Stimulated activated CD4-positive, alpha-beta T cell treated with anti-CD3 and anti-CD28 coated beads, Interleukin-15, amount 100 ng/mL, for 1 hour (primary cell): ENCODE data around the gene ACO2.
"Not testable (repeated sequence)": the region's sequence is repeated elsewhere in the genome, so short reads cannot be mapped to it uniquely, and the experiment has no call there.

ENCODE experiments used
- DNase-seq, 2 donors: peaks; one replicate each; pipeline ENCODE4 v3.0.0-alpha.2; 2020; ENCODE audit warnings: low read depth in 1 of 2, low spot score in 1 of 2

Gene ACO2

DNA sequence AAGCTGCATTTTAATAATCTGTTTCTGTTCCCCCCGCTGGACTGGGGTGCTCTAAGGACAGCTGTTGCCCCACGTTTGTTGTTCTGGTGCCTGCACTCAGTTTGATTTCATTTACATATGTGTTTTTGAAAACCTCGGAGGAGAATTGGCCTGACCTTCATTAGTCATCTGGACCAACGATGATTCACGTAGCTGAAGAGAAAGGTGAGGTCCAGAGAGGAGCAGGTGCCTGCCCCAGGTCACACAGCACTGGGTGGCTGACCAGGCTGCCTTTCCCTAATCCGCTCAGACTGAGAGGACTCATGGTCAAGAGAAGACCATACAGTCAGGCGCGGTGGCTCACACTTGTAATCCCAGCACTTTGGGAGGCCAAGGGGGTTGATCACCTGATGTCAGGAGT, 95.6 kb downstream of the ACO2 start:
- no peak for DNase-seq

DNA sequence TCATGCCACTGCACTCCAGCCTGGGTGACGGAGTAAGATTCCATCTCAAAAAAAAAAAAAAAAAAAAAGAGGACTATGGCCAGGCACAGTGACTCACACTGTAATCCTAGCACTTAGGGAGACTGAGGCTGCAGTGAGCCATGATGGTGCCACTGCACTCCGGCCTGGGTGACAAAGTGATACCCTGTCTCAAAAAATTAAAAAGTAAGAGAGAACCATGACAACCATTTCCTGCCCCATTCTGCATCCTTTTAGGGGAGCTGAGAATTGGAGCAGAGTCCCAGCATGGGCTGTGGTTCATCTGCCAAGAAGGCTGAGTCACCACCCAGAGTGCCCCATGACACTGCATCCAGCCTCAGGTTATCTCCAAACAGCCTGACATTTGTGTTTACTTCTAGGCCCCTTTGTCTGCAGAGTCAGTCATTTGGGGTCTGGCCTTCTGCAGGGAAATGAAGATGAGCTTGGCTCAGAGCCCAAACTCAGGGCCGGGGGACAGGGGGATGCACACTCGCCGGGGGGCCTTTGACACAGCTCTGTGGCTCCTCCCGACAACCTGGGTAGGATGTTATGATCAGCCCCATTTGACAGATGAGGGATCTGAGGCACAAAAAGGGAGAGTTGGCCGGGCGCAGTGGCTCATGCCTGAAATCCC, 96.6 kb downstream of the ACO2 start:
- no peak for DNase-seq

DNA sequence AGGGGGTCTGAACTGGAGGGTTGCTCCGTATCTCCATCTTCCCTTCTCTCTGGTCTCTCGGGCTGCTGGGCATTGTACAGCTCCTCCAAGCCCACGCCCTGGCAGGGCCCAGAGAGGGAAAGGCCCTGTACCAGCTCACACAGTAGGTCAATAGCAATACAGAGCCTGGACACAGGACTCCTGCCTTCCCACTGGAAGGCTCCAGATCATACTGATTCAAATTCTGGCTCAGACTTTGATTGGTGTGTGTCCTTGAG, 98.5 kb downstream of the ACO2 start:
- no peak for DNase-seq

DNA sequence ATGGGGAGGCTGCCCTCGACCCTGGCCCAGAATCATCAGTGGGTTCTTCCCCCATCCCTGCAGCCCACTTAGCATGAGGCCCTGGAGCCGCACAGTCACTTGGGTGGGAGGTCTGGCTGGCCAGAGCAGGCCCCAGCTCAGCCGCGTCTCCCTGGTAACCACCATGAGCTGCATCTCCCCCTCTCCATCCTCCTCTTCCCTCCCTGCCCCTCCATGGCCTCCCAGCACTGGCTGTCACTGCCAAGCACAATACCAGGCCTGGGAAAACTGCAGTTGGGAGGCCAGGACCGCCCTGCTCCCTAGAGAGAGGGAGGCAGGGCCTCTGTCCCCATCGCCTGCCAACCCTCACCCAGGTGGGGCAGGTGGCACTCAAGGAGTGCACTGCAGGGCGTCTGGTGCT, 99.9 kb downstream of the ACO2 start:
- no peak for DNase-seq

DNA sequence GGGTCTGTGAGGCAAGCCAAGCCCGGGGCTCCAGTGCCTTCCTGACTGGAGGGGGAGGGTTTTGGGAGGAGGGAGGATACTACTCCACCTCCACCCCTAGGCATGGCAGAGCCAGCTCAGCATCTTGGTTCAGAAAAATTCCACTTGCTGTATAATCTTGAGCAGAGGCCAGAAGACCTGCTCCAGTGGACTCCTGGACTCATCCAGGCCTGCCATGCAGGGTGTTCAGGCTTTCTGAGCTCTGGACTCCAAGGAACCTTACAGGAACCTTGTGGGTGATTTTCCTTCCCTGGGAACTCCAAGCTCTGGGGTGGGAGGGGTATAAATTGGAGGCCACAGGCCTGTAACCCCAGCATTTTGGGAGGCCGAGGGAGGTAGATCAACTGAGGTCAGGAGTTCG, 101.3 kb downstream of the ACO2 start:
- no peak for DNase-seq

DNA sequence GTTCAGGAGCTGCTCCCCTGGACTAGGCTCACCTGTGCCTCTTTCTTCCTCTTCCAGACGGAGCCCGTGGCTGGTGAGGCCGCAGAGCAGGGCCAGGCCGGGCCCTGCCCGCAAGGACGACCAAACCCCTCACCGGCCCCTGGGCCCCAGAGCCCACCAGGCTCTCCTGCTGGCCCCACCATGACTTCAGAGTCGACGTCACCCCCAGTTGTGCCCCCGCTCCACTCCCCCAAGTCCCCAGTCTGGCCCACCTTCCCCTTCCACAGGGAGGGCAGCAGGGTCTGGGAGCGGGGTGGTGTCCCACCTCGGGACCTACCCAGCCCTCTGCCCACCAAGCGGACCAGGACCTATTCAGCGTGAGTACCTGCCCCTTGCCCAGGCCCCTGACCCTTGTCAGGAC, 102.9 kb downstream of the ACO2 start:
- no peak for DNase-seq

DNA sequence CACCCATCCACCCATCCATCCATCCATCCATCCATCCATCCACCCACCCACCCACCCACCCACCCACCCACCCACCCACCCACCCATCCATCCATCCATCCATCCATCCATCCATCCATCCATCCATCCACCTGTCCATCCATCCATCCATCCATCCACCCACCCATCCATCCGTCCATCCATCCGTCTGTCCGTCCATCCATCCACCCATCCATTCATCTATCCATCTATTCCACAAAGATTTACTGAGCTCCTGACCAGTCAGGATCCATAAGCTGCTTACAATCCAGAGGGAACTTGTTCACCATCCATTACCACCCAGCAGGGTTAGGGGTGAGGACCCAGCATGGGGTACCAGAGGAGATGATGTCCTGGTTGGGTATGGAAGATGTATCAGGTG, 103.4 kb downstream of the ACO2 start:
- not testable (repeated sequence) for DNase-seq

DNA sequence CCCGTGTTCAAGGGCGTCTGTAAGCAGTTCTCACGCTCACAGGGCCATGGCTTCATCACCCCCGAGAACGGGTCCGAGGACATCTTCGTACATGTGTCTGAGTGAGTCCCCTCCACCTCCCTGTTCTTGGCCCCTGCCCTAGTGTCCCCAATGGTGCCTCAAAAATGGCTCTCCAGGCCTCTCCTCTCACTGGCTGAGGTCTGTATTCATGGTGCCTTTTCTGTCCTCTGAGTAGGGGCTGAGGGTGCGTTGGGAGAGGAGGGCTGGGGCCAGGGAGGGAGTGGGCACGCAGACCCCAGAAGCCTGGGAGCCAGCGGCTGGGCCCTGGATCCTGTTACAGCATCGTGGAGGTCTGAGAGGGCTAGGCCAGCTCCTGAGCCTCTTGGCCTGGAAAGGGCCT, 104.8 kb downstream of the ACO2 start:
- no peak for DNase-seq

DNA sequence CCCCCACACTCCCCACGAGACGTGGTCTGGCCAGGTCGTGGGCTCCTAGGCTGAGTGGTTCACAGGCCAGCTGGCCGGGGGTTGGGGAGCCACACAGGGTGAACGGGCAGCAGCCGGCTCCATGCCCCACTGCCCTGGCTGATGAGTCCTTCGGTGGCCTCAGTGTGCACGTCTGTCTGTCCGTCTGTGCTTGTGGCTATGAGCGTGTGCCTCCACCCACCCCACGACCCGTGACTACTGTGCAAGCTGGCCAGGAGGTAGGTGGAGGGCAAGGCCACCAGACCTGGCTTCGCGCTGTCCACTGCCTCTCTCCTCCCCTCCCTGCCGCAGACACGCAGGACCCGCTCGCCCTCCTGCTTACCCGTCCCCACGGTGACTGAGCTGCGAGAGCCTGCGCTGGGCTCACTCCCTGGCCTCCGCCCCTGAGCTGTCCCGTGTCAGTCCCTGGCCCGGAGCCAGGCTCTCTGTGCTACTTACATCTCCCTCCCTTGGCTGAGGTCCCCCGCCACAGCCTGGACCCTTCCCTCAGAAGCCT, 106.0 kb downstream of the ACO2 start:
- DNase-seq = no peak

DNA sequence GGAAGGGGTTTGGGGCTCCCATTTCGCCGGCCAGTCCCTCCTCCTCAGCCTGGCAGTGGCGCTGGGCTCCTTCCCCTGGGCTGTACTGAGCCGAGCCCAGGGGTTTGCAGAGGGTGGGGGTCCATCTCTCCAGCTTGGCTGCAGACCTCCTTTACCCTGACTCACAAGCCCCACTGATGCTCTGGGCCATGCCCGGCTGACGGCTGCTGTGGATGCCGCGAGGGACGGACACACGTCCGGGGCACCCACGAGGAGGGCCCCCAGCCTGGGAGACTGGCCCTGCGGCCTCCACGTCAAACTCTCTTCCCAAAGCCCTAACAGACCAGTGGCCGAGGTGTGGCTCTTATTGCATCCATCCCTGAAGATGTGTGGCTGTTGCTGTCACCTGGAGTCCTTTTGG, 106.6 kb downstream of the ACO2 start:
- no peak for DNase-seq

DNA sequence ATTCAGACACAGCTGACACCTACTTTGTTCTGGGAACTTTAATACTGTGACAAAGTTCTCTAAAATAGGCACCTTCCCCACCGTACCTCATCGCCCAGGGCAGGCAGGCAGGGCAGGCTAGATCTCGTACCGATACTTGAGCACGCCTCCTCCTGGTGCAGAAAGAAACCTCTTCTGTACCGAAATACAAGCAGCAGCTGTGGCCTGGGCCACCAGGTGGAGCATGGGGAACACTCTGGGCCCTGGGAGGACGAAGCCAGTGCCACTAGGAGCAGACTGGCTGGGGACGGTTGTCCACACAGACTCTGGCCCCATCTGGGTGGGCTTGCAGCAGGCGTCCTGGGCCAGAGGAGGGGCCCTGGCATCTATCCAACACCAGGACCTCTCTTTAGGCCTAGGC, 108.0 kb downstream of the ACO2 start:
- no peak for DNase-seq

DNA sequence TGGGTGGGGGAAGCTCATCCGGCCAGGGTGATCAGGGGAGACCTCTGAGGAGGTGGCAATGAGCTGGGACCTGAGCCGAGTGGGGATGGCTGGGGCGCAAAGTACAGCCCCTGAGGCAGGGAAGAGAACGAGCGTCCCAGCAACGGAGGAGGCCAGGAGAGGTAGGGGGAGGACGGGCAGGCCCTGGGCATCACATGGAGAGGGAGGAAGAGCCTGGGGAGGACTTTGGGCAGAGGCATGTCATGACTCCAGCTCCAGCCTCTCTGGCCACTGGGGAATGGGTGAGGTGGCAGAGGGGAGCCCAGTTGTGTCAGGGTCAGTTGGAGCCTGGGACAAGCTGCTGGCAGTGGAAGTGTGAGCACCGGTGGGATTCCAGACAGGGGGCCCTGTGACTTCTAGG, 109.2 kb downstream of the ACO2 start:
- no peak for DNase-seq
